Skeletal muscle tissue (tissue), 4 donors: ENCODE results near the gene PEX14. TPM values are rescaled to one million over a fixed set of nuclear protein-coding genes. Genes with fewer than 3 reads are reported as not detected.
"Not testable (repeated sequence)": the region's sequence is repeated elsewhere in the genome, so short reads cannot be mapped to it uniquely, and the experiment has no call there.

ENCODE experiments used
- H3K27ac ChIP-seq: one replicate; pipeline ENCODE4 v1.7.0; 2013; ENCODE audit warnings: mild to moderate bottlenecking, low read depth, low read length, inconsistent platforms
- H3K27me3 ChIP-seq, 3 donors: one replicate each; pipeline ENCODE4 v1.7.0; 2013; ENCODE audit warnings: low read length in 3 of 3; ENCODE audit not compliant: control insufficient read depth in 3 of 3, insufficient read depth in 3 of 3
- H3K36me3 ChIP-seq, 3 donors: one replicate each; pipeline ENCODE4 v1.7.0; 2013; ENCODE audit warnings: low read length in 3 of 3; ENCODE audit not compliant: control insufficient read depth in 3 of 3, insufficient read depth in 3 of 3
- H3K4me1 ChIP-seq, 3 donors: one replicate each; pipeline ENCODE4 v1.7.0; 2013; ENCODE audit warnings: low read length in 3 of 3, mild to moderate bottlenecking in 3 of 3; ENCODE audit not compliant: control insufficient read depth in 3 of 3, insufficient read depth in 3 of 3
- H3K4me3 ChIP-seq, 3 donors: one replicate each; pipeline ENCODE4 v1.7.0; 2013; ENCODE audit warnings: low read length in 3 of 3
- H3K9ac ChIP-seq, 3 donors: one replicate each; pipeline ENCODE4 v1.7.0; 2013; ENCODE audit warnings: low read length in 3 of 3, mild to moderate bottlenecking in 3 of 3, moderate library complexity in 2 of 3, low read depth in 1 of 3
- H3K9me3 ChIP-seq, 3 donors: one replicate each; pipeline ENCODE4 v1.7.0; 2013; ENCODE audit warnings: low read length in 3 of 3; ENCODE audit not compliant: control insufficient read depth in 3 of 3
- total RNA-seq: library from RNA; depleted of rRNA; stranded (reverse); fragments of >200 nt; gene quantifications from one replicate; pipeline ENCODE4 v1.2.3, GENCODE V29; 2014
- donor health status: Osteomylitis.

PEX14 gene, protein sequence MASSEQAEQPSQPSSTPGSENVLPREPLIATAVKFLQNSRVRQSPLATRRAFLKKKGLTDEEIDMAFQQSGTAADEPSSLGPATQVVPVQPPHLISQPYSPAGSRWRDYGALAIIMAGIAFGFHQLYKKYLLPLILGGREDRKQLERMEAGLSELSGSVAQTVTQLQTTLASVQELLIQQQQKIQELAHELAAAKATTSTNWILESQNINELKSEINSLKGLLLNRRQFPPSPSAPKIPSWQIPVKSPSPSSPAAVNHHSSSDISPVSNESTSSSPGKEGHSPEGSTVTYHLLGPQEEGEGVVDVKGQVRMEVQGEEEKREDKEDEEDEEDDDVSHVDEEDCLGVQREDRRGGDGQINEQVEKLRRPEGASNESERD
- 7.3 TPM for total RNA-seq

DNA sequence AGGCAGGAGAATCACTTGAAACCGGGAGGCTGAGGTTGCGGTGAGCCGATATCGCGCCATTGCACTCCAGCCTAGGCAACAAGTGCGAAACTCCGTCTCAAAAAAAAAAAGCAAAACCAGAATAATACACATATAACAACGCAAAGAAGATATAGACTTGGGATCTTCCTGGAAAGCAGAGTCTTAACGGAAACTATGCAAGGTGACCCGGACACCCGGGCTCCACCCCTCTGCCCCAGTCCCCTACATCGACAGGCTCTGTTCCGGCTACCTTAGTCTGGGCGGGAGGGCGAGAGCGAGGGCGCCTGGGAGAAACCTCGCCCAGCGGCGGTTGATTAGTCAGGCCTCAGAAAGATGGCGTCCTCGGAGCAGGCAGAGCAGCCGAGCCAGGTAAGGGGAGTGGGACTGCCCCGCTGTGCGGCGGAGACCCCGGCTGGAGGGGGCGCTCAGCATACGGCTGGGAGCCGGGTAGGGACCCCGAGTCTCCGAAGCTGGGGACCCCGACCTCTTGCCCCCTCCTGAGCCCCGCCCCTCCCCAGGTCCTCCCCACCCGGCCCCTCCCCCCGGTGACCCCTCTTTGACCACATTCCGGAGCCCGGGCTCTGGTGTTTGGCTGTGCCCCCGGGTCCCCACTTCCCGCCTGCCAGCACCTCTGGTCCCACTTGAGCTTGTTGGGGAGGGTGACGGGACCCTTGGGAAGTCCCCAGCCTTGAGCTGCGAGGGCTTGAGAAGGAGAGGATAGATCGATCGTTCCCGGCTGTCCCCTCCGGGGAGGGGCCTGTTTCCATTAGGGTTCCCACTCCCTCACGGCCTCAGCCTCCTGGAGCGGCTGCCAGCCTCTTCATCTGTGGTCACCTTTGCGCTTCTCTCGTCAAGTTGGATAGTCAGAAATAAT lies at the start of gene PEX14:
PEX14 (plus strand) TSS at position 338 of the 895 bp plus-strand sequence; CDS start at position 355, 17 bp downstream.
- peak within 1 kb of the TSS; percentile 88 to 94 (median 90) for H3K4me3 ChIP-seq
- H3K9ac ChIP-seq, result peak within 1 kb of the TSS; percentile 85 to 90 (median 86)
- no peaks in the 10 kb centered on the region for H3K36me3 ChIP-seq
- H3K27ac ChIP-seq, result peak within 1 kb of the TSS; percentile 28
- H3K9me3 ChIP-seq, result no peaks in the 10 kb centered on the region
- peaks cover 22 to 34% (median 25%) of the 10 kb centered on the region in 3 donors for H3K4me1 ChIP-seq
- H3K27me3 ChIP-seq, result no peaks in the 10 kb centered on the region

DNA sequence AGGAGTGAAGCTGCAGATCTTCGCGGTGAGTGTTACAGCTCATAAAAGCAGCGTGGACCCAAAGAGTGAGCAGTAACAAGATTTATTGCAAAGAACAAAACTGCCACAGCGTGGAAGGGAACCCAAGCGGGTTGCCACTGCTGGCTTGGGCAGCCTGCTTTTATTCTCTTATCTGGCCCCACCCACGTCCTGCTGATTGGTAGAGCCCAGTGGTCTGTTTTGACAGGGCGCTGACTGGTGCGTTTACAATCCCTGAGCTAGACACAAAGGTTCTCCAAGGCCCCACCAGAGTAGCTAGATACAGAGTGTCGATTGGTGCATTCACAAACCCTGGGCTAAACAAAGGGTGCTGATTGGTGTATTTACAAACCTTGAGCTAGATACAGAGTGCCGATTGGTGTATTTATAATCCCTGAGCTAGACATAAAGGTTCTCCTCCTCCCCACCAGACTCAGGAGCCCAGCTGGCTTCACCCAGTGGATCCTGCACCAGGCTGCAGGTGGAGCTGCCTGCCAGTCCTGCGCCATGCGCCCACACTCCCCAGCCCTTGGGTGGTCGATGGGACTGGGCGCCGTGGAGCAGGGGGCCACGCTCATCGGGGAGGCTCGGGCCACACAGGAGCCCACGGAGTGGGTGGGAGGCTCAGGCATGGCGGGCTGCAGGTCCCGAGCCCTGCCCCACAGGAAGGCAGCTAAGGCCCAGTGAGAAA lies 48.8 kb upstream of the PEX14 start:
- not testable (repeated sequence) for H3K9ac ChIP-seq

DNA sequence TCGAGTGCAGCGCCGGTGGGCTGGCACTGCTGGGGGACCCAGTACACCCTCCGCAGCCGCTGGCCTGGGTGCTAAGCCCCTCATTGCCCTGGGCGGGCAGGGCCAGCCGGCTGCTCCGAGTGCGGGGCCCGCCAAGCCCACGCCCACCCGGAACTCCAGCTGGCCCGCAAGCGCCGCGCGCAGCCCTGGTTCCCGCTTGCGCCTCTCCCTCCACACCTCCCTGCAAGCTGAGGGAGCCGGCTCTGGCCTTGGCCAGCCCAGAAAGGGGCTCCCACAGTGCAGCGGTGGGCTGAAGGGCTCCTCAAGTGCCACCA lies 48.3 kb upstream of the PEX14 start:
- H3K9ac ChIP-seq, H3K36me3 ChIP-seq, H3K9me3 ChIP-seq, H3K4me3 ChIP-seq, H3K27me3 ChIP-seq, H3K27ac ChIP-seq: not testable (repeated sequence)
- peaks cover 16 to 19% (median 17%) of the 10 kb centered on the region in 3 donors for H3K4me1 ChIP-seq

More for the DNA sequence above, 48.8 kb upstream of the PEX14 start:
- H3K4me1 ChIP-seq, result peaks cover 11 to 14% (median 12%) of the 10 kb centered on the region in 3 donors
- not testable (repeated sequence) for H3K9me3 ChIP-seq, H3K27ac ChIP-seq, H3K4me3 ChIP-seq, H3K27me3 ChIP-seq, H3K36me3 ChIP-seq

DNA sequence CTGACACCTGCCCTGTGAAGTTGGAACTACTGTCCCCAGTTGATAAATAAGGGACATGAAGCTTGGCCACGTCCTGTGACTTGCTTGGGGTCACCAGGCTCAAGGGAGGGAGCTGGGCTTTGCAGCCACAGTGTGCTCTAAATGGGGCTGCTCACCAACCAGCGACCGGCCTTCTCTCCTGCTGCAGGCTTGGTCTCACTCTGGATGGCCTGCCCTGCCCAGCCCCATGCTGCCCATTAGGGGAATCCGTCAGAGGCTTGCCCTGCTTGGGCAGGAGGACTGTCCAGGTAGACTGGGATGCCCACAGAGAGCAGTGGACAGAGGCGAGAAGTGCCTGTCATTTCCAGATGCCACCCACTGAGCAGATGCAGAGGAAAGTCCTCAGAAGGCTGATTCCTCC lies 45.8 kb upstream of the PEX14 start:
- H3K27ac ChIP-seq, result no peak overlapping the region
- H3K4me3 ChIP-seq, result no peak overlapping the region
- peaks cover 16 to 21% (median 17%) of the 10 kb centered on the region in 3 donors for H3K4me1 ChIP-seq
- H3K9me3 ChIP-seq, result no peaks in the 10 kb centered on the region
- no peaks in the 10 kb centered on the region for H3K36me3 ChIP-seq
- peaks cover 0 to 7% (median 3%) of the 10 kb centered on the region in 3 donors for H3K27me3 ChIP-seq
- H3K9ac ChIP-seq, result peak overlapping the region in 1 of 3 donors; percentile 25

DNA sequence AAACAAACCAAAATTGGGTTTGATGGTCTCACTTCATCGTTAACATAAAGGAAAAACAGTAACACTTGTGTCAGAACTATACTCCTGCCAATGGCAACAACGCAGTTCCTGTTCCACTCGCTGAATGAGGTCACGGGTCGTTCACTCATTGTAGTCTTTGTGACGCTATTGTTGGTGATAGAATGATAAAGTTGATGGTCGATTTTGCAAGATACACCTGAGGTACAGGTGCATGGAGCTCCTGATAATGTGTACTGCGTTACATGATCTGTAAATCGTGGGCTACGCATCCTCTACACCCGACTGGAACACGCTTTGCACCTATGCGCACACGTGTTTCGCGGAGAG lies 44.9 kb upstream of the PEX14 start:
- H3K27ac ChIP-seq, result no peak overlapping the region
- peak overlapping the region; percentile 45 to 78 (median 50) for H3K9ac ChIP-seq
- H3K4me1 ChIP-seq, result peaks cover 15 to 21% (median 17%) of the 10 kb centered on the region in 3 donors

DNA sequence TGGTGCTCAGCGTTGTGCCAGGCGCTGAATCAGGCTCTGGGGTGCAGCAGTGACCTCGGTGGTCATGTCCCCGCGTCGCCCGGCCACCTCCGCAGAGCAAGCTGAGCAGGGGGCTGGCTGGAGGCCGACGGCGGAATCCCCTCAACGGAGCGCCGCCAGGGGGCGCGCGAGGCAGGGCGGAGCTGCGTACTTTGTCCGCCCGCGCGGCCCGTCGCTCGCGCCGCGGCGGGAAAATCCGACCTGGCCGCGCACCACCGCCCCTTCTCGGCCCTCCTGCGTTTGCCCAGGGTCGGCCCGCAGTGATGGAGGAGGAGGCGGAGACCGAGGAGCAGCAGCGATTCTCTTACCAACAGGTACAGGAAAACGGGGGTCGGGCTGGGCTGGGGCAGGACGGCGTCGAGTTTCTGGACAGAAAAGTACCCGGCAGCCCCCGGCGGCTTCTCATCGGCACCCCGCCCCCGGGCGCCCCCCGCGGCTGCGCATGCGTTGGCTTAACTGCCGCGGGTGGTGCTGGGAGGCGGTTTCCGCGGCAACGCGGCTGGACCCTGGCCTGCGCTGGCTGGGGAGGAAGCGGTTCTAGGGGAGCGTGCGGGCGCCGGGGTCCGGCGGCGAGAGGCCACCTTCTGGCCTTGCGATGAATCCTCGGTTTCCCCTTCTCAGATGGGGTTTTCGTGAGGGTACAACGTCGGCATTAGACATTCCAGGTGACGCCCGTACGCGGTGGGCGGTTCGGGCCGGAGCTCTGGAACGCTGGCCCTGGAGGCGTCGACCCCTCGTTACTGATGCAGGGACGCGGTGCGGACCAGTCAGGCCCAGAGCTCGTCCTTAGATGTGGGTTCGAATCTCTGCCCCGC lies 44.3 kb upstream of the PEX14 start, which contains the start of gene CENPS:
CENPS (plus strand) TSS at position 218 of the 854 bp plus-strand sequence; CDS start at position 303, 85 bp downstream.
- Histone ChIP-seq H3K9me3 (no peaks in the 10 kb centered on the region), H3K4me3 (peak within 1 kb of the TSS; percentile 89 to 96 (median 96)), H3K9ac (peak within 1 kb of the TSS; percentile 78 to 86 (median 79)), H3K4me1 (peaks cover 15 to 21% (median 17%) of the 10 kb centered on the region in 3 donors), H3K27me3 (no peaks in the 10 kb centered on the region), H3K27ac (peak within 1 kb of the TSS; percentile 47), H3K36me3 (no peaks in the 10 kb centered on the region)

More for the DNA sequence above, 44.9 kb upstream of the PEX14 start:
- Histone ChIP-seq H3K9me3 (no peaks in the 10 kb centered on the region), H3K27me3 (no peaks in the 10 kb centered on the region), H3K4me3 (peak overlapping the region; percentile 57 to 96 (median 96)), H3K36me3 (no peaks in the 10 kb centered on the region)

DNA sequence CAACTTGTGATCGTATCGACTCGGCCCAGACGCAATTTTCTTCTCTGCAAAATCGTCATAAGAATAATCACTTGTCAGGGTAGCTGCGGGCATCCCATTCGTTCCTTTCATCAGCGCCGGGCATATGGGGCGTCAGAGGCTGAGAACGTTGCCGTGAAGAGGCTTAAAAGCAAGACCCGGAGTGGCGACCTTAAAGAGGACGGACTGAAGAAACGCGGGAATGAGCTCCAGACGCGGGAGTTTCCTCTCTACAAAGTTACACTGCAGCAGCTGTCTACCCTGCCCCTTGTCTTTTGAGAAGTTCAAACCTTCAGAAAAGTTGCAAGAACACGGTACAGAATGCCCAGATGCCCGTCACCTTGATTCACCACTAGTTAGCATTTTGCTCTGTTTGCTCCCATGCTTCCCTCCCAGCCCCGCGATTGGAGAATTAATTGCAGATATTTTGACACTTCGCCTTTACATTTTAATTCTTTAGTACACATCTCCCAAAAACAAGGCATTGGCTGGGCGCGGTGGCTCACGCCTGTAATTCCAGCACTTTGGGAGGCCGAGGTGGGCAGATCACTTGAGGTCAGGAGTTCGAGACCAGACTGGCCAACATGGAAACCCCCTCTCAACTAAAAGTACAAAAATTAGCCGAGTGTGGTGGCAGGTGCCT lies 43.5 kb upstream of the PEX14 start:
- H3K9me3 ChIP-seq, result no peaks in the 10 kb centered on the region
- H3K4me3 ChIP-seq, result peak overlapping the region; percentile 89 to 96 (median 96)
- peak overlapping the region; percentile 78 to 86 (median 79) for H3K9ac ChIP-seq
- H3K27ac ChIP-seq, result peak overlapping the region; percentile 47
- H3K27me3 ChIP-seq, result no peaks in the 10 kb centered on the region
- H3K4me1 ChIP-seq, result peaks cover 15 to 21% (median 17%) of the 10 kb centered on the region in 3 donors
- no peaks in the 10 kb centered on the region for H3K36me3 ChIP-seq

DNA sequence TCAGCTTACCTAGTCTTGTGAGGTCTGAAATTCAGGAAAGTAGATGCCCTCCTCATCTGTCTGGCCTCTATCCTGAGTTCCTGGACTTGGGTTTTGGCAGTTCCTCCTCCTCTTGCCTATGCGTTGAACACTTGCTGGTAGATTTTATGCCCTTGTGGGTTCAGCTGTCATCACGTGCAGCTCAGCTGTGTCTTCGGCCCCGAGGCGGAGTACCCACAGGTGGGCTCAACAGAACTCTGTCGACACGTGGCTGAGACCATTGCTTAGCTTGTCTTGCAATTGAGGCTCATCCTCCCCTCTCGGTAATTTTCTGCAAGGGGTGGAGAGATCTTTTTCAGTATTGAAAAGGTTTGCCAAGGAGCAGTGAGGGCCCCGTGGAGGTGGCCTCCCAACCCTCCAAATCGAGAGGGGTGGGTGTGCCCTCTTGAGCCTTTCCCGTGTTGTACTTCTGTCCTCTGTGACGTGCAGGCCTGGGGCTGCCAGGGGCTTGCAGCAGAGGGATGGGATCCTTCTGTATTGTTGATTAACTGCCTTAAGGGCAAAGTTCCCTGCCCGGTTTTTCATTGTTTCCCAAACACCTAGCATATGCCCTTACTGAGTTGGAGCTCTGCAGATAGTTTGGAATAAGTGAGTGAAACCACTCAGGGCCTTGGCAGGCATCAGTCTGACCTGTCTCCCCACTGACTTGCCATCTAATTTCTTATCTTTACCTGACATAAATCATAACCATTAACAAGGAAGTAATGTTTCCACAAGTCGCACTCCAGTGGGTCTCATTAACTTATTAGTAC lies 41.6 kb upstream of the PEX14 start:
- Histone ChIP-seq H3K36me3 (no peaks in the 10 kb centered on the region), H3K4me1 (peaks cover 15 to 19% (median 17%) of the 10 kb centered on the region in 3 donors), H3K27me3 (no peaks in the 10 kb centered on the region), H3K9ac (no peak overlapping the region), H3K27ac (no peak overlapping the region), H3K9me3 (no peaks in the 10 kb centered on the region), H3K4me3 (no peak overlapping the region)
